GM12878 (cell line): ENCODE results near the gene TMPRSS3. TPM values are rescaled to one million over a fixed set of nuclear protein-coding genes. Genes with fewer than 3 reads are reported as not detected.

Experiments
- BCL11A ChIP-seq: IDR thresholded peaks from 2 replicates; pipeline ENCODE4 v1.6.1; 2011; ENCODE audit warnings: low read depth, low read length
- BCL3 ChIP-seq: IDR thresholded peaks from 2 replicates; pipeline ENCODE4 v1.6.1; 2011; ENCODE audit warnings: borderline replicate concordance, low read depth, mild to moderate bottlenecking, moderate library complexity, low read length; ENCODE audit not compliant: insufficient read depth, poor library complexity, severe bottlenecking
- EGR1 ChIP-seq, 2 experiments: IDR thresholded peaks; 1 replicate in 1 of 2; 2 replicates in 1 of 2; pipeline ENCODE4 v1.6.1; 2011 to 2012; ENCODE audit warnings: low read depth in 2 of 2, low read length in 2 of 2, borderline replicate concordance in 1 of 2, mild to moderate bottlenecking in 1 of 2, moderate library complexity in 1 of 2
- GABPA ChIP-seq: IDR thresholded peaks from 2 replicates; pipeline ENCODE4 v1.6.1; 2014; ENCODE audit warnings: antibody characterized with exemption, low read depth, mild to moderate bottlenecking, inconsistent platforms
- IRF4 ChIP-seq: IDR thresholded peaks from 2 replicates; pipeline ENCODE4 v1.6.1; 2011; ENCODE audit warnings: low read depth, low read length
- MTA2 ChIP-seq: fragments of 450-650 bp; IDR thresholded peaks from 2 replicates; pipeline ENCODE4 v1.6.1; 2016; ENCODE audit warnings: low read depth, mild to moderate bottlenecking, moderate library complexity
- NKRF ChIP-seq: fragments of 450-650 bp; conservative IDR thresholded peaks from 2 replicates; pipeline ENCODE4 v1.6.1; 2017; ENCODE audit warnings: mild to moderate bottlenecking, moderate library complexity
- PAX8 ChIP-seq: fragments of 450-650 bp; IDR thresholded peaks from 2 replicates; pipeline ENCODE4 v1.6.1; 2017; ENCODE audit warnings: mild to moderate bottlenecking, moderate library complexity
- RAD21 ChIP-seq: IDR thresholded peaks from 2 replicates; pipeline ENCODE4 v1.6.1; 2011; ENCODE audit warnings: mild to moderate bottlenecking, low read depth, low read length, moderate library complexity; ENCODE audit not compliant: insufficient read depth
- RUNX3 ChIP-seq: IDR thresholded peaks from 2 replicates; pipeline ENCODE4 v1.6.1; 2012; ENCODE audit warnings: low read length, inconsistent platforms
- STAT1 ChIP-seq: fragments of 450-650 bp; conservative IDR thresholded peaks from 2 replicates; pipeline ENCODE4 v1.6.1; 2014; ENCODE audit warnings: antibody characterized with exemption, mild to moderate bottlenecking
- TCF12 ChIP-seq: IDR thresholded peaks from 2 replicates; pipeline ENCODE4 v1.6.1; 2011; ENCODE audit warnings: low read depth, mild to moderate bottlenecking, low read length
- TCF3 ChIP-seq: IDR thresholded peaks from 2 replicates; pipeline ENCODE4 v1.6.1; 2012; ENCODE audit warnings: low read depth, mild to moderate bottlenecking, low read length, borderline replicate concordance; ENCODE audit not compliant: insufficient read depth
- TCF7 ChIP-seq: IDR thresholded peaks from 2 replicates; pipeline ENCODE4 v1.6.1; 2014; ENCODE audit warnings: antibody characterized with exemption, borderline replicate concordance
- YY1 ChIP-seq: IDR thresholded peaks from 2 replicates; pipeline ENCODE4 v1.6.1; 2011; ENCODE audit warnings: low read depth, mild to moderate bottlenecking, low read length
- ZNF24 ChIP-seq: fragments of 450-650 bp; IDR thresholded peaks from 2 replicates; pipeline ENCODE4 v1.6.1; 2017; ENCODE audit warnings: antibody characterized with exemption, mild to moderate bottlenecking
- ZZZ3 ChIP-seq: IDR thresholded peaks from 2 replicates; pipeline ENCODE4 v1.6.1; 2011; ENCODE audit warnings: low read depth; ENCODE audit not compliant: control insufficient read depth, insufficient read length
- polyA plus RNA-seq, 11 experiments: library from polyadenylated mRNA; depleted of rRNA in 4 of 11; unstranded in 6 of 11; stranded (reverse) in 5 of 11; fragments of >200 nt; fragmentation: Nextera tagmentation in 4 of 11; fragmentation: Illumina TruSeq in 1 of 11; extraction: Ambion mirVana in 4 of 11; extraction: Trizol in 1 of 11; gene quantifications; 1 replicate in 1 of 11; 2 replicates in 10 of 11; pipeline versions ENCODE4 v1.2.1 to v1.2.3, GENCODE V29; 2011 to 2016; ENCODE audit warnings: inconsistent platforms in 2 of 11, missing spikeins in 2 of 11, low read depth in 1 of 11
- total RNA-seq, 4 experiments: library from RNA; depleted of rRNA in 3 of 4; stranded (reverse); fragments of >200 nt in 3 of 4; fragmentation: Illumina TruSeq in 1 of 4; extraction: Trizol in 1 of 4; gene quantifications; 2 replicates each; pipeline versions ENCODE4 v1.2.1 to v1.2.3, GENCODE V29; 2013 to 2021
- TF ChIP-seq, protein P1 (sequence below): fragments of 450-650 bp; IDR thresholded peaks from 2 replicates; pipeline ENCODE4 v1.6.1; 2016; ENCODE audit warnings: mild to moderate bottlenecking
- TF ChIP-seq, protein P2 (sequence below): IDR thresholded peaks from 2 replicates; pipeline ENCODE4 v1.6.1; 2011; ENCODE audit warnings: low read depth, mild to moderate bottlenecking, low read length, moderate library complexity, borderline replicate concordance; ENCODE audit errors: extremely low read depth

TMPRSS3 gene
- total and polyA plus RNA-seq, 10 of the 15 experiments (the other 5 are each of a cell fraction or from before 2014, with no cell fraction given), result 0.51 to 1.5 (median 0.82) TPM; not detected in 1

GRCh38 chr21:42337830-42338728, 57.8 kb downstream of the TMPRSS3 start (continued):
- no peak for TF ChIP-seq MTA2
- TF ChIP-seq ZNF24, result no peak
- no peak for TF ChIP-seq GABPA
- no peak for TF ChIP-seq TCF7
- no peak for TF ChIP-seq NKRF
- no peak for TF ChIP-seq EGR1 (IDR thresholded peaks at IDR 0.05; ENCODE audit: borderline replicate concordance in 1 of 2, low read depth in 2 of 2, low read length in 2 of 2)
- peak; percentile 48 for TF ChIP-seq RUNX3
- TF ChIP-seq ZZZ3, result no peak
- peak; percentile 81 for TF ChIP-seq RAD21
- TF ChIP-seq PAX8, result no peak
- TF ChIP-seq STAT1, result no peak
- no peak for TF ChIP-seq TCF12
- peak; percentile 73 for TF ChIP-seq YY1
- TF ChIP-seq, protein P1, sequence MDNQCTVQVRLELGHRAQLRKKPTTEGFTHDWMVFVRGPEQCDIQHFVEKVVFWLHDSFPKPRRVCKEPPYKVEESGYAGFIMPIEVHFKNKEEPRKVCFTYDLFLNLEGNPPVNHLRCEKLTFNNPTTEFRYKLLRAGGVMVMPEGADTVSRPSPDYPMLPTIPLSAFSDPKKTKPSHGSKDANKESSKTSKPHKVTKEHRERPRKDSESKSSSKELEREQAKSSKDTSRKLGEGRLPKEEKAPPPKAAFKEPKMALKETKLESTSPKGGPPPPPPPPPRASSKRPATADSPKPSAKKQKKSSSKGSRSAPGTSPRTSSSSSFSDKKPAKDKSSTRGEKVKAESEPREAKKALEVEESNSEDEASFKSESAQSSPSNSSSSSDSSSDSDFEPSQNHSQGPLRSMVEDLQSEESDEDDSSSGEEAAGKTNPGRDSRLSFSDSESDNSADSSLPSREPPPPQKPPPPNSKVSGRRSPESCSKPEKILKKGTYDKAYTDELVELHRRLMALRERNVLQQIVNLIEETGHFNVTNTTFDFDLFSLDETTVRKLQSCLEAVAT, result 0 out of 2 replicates have a peak, but pooled peaks have one; percentile 36
- peak; percentile 46 for TF ChIP-seq BCL3
- TF ChIP-seq TCF3, result no peak
- TF ChIP-seq BCL11A, result no peak
- TF ChIP-seq IRF4, result 0 out of 2 replicates have a peak, but pooled peaks have one; percentile 7
- TF ChIP-seq, protein P2, sequence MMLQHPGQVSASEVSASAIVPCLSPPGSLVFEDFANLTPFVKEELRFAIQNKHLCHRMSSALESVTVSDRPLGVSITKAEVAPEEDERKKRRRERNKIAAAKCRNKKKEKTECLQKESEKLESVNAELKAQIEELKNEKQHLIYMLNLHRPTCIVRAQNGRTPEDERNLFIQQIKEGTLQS, result no peak
